NCI-H187 treated with DMSO at 0.1 percent for 48 hours (cell line): Measurements from ENCODE around the gene GNAI1.

ENCODE experiments used
- DNase-seq: peaks from one replicate; lab custom pipeline; 2025; lab: John Stamatoyannopoulos, UW

The GNAI1 gene

DNA sequence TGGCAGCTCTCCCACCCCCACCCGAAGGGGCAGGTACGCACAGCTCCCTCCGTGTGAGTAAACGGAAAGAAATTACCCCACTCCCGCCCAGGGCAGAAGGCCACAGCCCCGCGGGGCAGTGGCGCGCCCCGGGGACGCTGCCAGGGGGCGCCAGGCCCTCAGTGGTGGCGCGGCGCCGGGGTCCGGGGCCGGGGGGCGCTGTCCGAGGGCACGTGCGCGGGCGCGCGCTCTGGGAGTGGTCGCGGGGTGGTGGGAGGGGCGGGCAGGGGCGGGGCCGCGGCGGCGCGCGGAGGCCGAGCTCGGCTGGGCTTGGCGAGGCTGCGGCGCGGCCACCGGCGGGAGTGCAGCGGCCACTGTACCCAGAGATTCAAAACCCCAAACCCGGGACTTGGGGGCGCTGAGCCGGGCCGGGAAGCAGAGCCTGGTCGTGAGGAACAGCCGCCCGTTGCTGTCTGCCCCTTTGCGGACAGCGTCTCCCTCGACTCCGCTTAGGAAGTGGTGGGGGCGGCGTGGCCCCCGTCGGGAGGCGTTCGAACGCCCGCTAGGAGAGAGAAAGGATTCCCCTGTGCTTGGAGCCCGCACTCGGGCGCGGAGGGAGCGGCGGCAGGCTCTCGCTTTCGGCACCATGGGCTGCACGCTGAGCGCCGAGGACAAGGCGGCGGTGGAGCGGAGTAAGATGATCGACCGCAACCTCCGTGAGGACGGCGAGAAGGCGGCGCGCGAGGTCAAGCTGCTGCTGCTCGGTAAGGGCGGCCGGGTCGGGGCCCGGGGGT is at the start of gene GNAI1:
Gene GNAI1, plus strand, starts transcription at position 296 of the 773 bp plus-strand sequence. Its CDS starts 330 bp downstream, at position 626.
- DNase-seq = no peak

DNA sequence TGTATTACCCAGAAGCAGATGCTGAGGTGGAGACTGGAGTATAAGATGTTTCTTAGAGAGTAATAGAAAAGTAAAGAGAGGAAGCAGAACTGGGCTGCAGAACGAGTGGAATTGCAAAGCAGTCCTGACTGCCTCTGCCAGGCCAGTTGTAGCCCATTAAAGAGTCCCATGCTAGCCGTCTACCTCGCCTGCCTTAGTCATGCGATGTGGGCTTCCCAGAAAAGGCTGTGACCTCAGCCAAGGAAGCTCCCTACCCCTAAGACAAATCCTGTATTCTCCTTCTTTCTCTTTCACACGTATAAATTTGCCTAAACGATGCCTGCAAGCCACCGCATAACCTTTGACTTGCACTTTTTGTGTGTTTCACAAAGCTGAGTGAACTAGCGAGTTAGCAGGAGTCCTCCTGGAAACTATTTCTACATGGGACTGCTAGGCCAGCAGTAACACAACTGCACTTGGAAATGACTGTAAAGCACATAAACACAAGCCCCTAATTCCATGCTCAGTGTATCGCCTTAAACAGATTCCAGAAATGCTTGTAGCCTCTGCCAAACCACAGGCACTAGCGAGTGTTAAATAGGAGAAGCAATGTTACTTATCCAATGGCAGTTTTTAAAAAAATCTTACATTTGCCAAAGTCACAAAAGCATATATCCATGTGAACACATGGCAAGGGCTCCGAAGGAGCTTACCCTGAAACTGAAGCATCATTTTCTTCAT is 47.4 kb upstream of the GNAI1 start:
- DNase-seq = no peak

DNA sequence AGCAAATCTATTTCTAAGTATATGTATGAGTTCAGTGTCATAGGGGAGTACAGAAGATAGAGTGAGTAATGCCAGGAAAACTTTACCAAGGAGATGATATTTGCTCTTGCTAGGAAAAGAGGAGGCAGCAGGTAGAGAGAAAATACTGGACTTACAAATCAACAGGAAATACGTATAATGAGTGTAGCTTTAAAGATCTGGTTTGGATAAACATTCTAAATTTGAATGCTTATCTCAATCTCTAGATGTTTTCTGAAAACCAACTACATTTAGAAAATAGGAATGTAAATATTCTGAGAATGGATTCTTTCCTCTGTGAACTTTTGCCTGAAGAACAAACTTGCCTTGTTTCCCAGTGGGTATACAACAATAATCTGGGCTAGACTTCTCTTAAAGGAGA is 46.9 kb upstream of the GNAI1 start:
- DNase-seq = no peak

DNA sequence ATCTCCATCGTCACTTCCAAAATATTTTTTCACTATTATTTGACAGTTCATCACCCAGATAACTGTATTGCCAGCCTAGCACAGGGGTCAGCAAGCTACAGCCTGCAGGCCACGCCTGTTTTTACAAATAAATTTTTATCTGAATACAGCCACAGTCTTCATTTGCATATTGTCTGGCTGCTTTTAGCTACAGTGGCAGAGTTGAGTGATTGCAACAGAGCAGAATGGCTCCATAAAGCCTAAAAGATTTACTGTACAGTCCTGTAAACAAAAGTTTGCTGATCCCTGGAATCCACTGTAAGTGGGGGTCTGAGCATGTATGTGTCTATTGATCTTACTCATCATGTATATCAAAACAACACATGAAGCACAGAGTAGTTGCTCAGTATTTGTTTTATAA is 45.9 kb upstream of the GNAI1 start:
- DNase-seq = no peak

DNA sequence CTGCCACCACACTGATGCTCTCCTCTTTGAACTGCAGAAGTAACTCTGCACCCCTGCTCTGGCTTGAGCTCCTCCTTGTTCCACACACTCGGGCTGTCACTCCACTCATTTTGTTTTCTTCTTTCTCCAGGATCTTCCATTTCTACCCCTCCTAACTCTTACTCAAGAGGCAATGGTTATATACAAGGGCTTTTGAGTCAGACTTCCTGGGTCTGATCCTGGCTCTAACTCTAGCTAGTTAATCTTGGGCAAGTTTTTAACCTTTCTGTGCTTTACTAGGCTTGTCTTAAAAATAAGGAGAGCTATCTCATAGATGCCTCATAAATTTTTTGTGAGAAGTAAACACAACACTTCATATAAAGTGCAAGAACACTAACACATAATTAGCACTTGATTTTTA is 45.3 kb upstream of the GNAI1 start:
- no peak for DNase-seq

DNA sequence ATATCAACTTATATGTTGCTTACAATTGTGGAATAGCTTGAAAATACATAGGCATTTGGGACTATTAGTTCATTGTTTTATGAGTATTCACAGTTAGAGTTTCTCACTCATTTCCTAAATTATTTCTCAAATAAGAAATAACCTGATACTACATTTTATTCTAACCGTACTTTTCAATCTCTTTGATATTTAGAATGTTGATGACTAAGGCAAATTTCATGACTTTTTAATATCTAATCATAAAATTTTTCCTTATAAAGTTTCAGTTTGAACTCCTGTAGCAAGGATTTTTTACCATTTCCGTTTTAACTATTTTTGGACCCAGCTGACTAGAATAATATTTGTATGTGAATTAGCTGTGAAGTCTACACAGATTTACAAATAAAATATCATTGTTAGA is 41.3 kb upstream of the GNAI1 start:
- no peak for DNase-seq

DNA sequence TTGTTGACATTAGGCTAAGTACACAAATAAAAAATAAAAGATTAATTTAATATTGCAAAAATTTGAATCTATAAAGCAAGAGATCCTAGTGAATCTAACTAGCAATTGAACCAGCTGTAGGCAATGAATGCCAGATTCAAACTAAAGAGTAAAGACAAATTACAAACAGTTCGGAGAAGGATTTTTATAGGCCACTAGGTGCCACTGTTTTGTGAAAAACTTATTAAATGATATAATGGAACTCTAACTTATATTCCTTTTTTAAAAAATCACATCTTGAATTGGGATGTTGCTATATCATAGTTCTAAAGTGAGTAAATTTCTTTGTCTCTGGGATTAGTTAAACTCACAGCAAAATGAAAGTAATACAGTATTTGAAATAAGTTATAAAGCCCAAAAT is 39.1 kb upstream of the GNAI1 start:
- no peak for DNase-seq

DNA sequence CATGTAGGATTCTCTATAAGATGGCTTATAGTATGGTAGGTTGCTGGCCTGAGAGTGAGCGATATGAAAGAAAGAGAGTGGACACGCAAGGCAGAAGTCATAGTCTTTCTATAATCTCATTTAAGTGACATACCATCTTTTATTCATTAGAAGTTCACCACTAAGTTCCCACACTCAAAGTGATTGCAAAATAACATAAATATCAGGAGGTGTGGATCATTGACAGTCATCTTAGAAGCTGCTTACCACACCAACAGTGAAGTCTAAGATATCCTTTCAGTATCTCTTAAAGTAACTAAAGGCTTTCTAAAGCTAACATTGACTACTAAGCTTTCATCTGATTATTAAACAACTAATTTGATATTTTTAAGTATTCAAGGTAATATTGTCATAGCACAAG is 36.9 kb upstream of the GNAI1 start:
- DNase-seq = no peak

DNA sequence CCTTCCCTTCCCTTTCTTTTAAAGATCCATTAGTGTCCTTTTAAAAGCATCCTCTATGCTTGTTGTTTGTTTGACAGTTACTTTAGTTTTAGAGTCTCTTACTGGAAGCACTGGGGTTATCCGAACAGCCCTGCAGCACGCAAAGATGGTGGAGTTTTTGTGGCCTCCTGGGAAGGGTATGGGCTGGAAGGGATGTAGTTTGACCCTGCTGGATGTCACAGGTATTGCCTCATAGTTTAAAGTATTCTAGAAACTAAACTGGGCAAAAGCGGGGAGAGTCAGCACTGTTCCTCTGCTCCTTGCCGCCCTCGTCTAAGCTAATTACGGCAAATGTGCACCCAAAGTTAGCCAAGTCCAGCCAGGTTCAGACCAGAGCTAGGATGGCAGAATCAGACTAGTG is 35.8 kb upstream of the GNAI1 start:
- no peak for DNase-seq

DNA sequence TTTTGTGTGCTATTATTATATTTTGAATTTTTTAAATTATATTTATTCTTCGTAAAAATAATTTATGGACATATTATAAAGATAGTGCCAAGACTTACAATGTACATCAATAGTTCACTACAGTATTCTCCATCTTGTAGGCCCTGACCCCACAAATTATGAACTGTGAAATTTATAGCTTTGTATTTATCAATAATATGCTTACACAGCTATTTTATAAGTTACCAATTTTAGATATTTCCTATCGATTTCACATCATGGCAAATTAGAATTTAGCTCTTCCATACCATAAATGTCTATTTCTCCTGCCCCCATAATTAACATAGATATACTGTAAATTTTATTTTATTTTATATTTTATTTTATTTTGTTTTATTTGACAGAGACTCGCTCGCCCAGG is 34.4 kb upstream of the GNAI1 start:
- no peak for DNase-seq

DNA sequence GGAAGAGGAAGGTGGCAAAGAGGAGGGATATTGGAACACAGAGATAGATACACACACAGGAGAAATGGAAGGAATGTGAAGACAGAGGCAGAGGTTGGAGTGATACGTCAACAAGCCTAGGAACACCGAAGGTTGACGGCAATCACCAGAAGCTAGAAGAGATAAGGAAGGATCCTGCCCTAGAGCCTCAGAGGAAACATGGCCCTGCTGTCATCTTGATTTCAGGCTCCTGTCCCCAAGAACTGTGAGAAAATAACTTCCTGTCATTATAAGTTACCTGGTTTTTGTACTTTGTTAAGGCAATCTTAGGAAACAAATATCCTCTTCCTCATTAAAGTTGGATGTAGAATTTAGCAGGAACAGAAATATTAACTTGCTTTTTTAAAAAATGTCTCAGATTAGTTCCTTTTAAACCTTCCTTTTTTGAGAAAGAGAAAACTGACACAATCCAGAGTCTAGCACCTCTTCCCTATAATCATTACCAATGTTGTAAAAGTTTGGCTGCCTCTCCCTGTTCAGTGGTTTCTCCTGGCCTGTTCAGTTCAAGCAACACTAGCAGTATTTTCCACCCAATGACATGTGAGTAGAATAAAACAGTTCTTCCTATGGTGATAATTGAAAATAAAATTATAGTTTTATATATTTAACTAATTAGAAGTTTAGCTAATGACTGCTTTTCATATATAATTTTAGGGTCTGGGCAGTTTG is 28.8 kb upstream of the GNAI1 start:
- DNase-seq = no peak

DNA sequence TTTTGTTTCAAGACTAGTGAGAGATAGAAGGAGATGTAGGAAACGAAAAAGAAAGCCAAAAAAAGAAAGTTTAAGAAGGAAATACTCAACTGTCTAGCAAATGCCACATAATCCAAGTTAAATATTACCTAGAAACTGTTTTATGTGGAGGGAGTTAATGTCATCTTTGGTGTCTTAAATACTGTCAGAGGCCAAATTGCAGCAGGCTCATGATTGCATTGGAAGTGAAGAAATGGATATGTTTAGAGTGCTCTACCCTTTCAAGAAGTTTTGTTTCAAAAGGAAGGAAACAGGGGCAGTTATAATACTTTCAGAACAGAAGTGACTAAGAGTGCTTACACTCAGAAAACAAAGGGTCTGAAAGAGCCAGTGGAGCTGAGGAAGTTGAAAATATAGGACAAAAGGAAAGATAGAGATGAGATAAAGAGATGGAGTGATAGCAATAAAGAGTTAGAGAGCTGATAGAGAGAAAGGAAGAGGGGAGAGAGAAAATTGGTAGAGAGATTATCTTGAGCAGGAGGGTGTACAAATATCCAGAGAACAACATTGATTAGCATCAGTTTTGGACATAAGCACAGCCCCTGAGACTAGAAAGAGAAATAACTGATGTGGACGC is 28.0 kb upstream of the GNAI1 start:
- DNase-seq = no peak

DNA sequence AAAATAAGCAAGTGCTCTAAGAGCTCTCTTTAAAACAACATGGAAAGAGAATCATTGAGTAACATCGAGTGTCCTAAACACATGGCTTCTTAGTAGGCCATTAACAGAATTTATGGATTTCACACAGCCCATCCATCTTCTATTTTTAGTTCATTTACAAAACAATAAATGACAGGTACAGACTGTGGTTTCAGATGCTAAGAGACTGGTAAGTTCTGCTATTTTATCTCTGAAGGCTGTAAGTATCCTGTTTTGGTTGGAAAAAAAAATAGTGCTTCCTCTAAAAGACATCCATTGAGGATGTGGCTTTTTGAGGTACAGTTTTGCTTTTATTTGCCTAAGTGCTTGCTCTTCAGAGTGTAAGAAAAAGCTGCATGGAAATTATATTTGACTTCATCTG is 27.4 kb upstream of the GNAI1 start:
- no peak for DNase-seq

DNA sequence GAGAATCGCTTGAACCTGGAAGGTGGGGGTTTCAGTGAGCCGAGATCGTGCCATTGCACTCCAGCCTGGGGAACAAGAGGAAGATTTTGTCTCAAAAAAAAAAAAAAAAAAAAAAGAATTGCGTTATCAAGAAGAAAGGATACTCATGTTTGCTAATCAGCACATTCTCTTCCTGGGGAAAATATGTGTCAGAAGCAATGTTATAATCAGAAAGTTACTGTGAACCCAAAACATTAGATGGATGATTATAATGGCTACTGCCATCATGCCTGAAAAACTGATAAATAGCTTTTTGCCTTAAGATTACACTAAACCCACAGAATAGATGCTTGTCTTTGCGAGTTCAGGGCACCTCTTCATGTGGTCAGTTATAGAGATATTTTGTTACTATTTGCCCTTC is 24.3 kb upstream of the GNAI1 start:
- no peak for DNase-seq

DNA sequence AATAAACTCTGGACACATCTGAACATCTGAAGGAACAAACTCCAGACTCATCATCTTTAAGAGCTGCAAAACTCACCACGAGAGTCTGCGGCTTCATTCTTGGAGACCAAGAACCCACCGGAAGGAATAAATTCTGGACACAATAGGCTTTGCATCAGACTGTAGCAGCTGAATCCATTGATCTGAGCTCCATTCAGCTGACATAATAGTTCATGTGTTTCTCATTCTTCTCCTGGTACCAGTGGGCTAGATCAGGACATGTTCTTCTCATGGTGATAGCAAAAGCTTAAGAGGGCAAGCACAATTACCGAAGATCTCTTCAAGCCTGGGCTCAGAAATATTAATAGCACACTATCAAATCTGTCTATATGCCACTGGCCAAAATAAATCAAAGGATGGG is 20.5 kb upstream of the GNAI1 start:
- no peak for DNase-seq

DNA sequence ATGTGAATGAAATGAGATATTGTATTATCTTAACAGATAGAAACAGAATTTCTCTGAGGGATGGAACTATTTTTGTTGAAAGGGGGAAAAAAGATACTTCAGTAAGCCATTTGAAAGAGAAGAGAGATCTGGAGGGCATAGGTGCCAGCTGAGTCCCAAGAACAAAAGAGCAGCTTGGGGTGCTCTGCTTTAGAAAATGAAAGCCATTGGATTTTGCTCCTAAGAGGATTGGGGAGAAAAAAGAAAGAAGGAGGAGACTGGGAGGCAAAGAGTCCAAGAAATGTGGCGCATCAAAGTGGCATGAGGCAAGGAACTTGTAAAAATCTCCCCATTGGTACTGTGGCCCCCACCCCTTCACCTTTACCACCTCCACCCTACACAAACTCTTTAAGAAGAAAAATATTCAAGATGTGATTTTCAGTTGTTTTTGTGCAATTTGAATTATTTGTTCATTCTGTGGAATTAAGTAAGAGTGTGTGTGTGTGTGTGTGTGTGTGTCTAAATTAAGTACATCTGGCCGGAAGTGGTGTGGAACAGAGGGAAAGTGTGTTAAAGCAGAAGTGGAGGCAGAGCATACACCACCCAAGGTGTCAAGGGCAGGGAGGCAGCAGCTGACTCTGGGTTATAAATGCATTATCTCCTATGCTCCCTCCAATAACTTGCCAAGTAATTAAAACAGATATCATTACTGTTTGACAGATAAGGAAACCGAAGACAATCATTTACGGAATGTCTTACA is 9.9 kb upstream of the GNAI1 start:
- no peak for DNase-seq

DNA sequence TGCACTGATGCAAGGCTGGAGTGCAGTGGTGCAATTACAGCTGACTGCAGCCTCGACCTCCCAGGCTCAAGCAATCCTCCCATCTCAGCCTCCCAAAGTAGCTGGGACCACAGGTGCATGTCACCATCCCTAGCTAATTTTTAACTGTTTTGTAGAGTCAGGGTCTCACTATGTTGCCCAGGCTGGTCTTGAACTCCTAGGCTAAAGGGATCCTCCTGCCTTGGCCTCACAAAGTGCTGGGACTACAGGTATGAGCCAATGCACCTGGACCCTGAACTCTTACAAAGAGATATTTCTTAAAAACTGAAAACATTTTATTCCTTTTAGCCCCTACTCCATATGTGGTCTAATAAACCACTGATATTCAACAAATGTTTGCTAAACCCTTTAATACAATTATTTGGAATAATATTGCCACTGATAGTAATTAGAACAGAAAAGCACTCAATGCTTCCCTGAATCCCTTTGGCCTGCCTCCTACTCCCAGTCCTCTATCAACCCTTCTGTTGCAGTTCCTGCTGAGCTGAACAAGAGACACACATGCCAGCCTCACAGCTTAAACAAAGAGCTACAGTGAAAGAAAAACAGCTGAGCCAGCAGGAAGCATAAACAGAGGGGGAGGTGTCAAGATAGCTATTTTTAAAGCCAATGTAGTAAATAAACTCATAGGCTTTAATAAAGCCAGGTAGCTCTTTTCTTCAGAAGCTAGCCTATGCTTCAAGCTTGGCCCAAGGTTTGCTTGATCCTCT is 7.0 kb upstream of the GNAI1 start:
- DNase-seq = no peak

DNA sequence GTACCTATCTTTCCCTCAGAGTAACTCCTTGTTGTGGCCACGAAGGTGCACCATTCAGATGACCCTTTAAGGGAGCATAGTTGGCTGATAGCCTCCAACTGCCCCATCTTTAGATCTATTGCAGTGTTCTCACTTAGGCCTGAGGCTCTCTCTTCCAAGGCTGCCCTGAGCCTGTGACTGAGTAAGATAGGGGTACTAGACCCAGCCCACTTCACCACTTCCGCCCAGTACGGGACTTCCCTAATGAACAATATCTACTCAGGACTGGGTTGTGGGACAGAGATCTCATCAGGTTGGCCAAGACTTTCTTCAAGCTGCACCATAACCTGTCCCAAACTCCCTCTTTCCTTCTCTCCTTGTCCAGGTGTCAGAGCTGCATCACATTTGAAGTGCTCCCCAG is 5.7 kb upstream of the GNAI1 start:
- no peak for DNase-seq

DNA sequence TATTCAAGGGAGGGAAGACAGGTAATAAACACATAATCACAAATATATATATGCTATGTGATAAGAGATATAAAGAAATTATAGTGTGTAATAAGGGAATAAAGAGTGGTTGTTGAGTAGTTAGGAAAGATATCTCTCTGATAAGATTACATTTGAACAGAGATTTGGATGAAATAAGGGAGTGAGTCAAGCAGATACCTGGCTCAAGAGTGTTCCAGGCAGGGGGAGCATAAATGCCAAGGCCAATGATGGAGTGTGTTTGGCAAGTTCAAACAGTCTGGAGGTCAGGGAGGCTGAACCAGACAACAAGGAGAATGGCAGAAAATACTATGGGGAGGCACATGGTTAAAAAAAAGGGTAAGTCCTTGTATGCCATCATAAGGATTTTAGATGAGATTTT is 4.8 kb upstream of the GNAI1 start:
- DNase-seq = no peak

DNA sequence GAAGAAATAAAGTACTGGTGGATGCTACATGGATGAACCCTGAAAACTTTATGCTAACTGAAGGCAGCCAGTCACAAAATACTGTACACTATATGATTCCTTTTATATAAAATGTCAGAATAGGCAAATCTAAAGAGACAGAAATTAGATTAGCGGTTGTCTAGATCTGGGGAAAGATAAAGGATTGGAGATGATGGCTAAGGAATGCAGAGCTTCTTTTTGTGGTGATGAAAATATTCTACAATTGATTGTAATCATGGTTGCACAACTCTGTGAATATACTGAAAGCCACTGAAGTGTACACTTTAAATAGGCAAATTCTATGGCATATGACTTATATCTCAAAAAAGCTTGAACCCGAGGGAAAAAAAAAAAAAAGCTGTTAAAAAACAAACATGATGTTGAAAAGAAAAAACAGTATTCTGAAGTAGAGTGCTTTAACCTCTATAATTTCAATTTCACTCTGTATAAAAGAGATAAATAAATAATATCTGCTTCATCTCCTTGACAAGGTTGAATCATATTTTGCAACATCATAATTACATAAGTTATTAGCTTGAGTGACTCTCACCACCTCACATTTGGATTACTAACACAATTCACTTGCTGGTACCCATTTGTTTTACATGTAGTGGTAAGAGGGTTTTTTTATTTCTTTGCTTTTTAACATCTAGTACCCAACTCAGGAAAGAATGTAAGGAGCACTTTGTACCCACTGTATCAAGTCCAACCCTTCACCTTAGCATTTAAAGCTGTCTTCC is 2.8 kb upstream of the GNAI1 start:
- no peak for DNase-seq

DNA sequence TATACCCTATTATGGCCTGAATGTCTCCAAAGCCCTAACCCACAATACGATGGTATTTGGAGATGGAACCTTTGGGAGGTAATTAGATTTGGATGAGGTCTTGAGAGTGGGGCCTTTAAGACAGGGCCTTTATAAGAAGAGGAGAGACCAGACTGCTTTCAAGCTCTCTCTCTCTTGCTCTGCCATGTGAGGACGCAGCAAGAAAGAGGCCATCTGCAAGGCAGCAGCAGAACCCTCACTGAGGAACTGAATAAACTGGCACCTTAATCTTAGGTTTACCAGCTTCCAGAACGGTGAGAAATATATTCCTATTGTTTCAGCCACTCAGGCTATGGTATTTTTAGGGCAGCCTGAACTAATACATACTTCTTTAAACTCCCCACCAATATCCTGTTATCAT is 2.0 kb upstream of the GNAI1 start:
- DNase-seq = no peak
